Stimulated activated CD4-positive, alpha-beta T cell treated with anti-CD3 and anti-CD28 coated beads, Interleukin-1b, Interleukin-23, amount 100 ng/mL, for 4 hours (primary cell): Measurements from ENCODE around the gene CDKL1.
"Not testable (repeated sequence)": the region's sequence is repeated elsewhere in the genome, so short reads cannot be mapped to it uniquely, and the experiment has no call there.

ENCODE experiments used
- DNase-seq, 2 donors: peaks; one replicate each; pipeline ENCODE4 v3.0.0-alpha.2; 2020; ENCODE audit warnings: low read depth in 2 of 2

The CDKL1 gene

DNA sequence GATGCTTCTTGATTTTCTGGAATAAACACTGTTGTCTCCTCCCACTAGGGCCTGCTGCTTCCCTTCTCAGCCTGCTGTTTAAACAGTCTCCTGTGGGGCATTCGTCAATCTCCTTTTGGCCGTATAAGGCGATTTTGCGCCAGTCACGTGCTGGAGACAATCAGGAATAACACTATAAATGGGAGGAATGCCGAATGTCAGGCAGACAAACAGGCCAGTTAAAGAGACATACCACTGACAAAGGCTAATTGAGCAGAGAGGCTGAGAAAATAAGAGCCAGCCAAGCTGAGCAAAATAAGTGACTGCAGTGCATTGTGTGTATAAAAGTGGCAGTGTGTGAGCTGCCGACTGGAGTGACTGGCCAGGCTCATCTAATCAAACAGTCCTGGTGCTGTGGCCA lies 61.3 kb downstream of the CDKL1 start:
- DNase-seq = no peak

DNA sequence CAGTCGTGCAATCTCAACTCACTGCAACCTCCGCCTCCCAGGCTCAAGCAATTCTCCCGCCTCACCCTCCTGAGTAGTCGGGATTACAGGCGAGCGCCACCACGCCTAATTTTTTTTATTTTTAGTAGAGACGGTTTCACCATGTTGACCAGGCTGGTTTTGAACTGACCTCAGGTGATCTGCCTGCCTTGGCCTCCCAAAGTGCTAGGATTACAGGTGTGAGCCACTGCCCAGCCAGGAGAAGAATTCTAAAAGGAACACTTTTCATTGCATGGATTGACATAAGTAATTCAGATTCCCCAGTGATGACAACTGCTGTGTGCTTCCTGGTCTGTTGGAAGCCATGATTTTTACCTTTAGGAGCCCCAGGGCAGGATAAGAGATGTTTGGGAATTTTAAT lies 62.5 kb downstream of the CDKL1 start:
- no peak for DNase-seq

DNA sequence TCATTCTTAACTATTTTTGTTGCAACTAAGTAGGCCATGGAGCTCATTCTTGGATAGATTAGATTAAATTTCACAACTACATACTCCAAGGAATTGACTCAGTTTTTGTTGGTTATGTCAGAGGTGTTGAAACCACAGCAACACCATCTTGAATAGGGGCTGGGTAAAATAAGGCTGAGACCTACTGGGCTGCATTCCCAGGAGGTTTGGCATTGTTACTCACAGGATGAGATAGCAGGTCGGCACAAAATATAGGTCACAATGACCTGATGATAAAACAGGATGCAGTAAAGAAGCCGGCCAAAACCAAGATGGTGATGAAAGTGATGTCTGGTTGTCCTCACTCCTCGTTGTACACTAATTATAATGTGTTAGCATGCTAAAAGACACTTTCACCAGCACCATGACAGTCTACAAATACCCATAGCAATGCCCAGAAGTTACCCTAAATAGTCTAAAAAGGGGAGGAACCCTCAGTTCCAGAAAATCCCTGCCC lies 63.6 kb downstream of the CDKL1 start:
- DNase-seq = no peak

DNA sequence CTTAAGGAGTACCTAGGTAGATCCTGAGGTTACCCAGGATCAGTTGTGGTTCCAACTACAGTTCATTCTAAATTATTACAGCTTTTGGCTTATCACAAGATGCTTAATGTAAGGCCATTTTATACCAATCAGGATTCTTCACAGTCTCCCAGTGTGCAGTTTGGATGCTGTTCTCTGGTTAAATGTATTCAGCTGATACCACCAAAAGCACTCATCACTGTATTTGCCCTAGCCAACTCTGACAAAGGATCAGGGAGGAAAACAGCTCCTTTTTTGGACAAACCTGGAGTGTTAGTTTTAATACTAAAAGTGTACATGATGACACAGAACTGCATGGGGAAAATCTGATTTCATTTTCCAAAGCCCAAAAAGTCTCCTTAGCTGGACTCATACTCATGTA lies 65.1 kb downstream of the CDKL1 start:
- DNase-seq = no peak

DNA sequence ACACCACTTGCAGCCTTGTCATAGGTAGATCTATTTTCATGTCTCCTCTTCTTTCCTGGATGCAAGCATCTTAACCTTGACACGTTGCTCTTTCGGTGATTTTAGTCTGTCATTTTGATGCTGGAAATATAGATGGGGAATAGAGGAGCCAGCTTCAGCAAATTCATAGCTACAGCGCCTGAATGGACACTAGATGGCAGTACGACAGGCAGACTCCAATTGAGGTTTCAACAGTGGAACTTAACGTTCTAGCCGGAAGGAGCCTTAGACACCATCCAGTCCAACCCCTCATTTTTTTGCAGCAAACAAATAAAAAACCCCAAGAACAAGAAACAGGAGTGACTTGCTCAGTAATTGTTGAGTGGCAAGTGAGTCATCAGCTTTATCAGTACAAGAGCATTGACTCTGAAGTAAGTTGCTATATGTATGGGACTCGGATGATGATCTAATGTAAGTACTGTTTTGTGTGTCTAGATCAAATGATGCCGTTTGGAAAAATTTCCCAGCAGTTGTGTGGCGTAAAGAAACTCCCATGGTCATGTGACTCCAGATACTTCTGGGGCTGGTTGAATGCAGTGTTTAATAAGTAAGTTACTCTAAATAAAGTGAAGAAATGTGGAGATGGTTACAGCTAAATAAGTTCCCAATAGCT lies 75.5 kb downstream of the CDKL1 start:
- DNase-seq = peak in 1 of 2 donors; percentile 67

DNA sequence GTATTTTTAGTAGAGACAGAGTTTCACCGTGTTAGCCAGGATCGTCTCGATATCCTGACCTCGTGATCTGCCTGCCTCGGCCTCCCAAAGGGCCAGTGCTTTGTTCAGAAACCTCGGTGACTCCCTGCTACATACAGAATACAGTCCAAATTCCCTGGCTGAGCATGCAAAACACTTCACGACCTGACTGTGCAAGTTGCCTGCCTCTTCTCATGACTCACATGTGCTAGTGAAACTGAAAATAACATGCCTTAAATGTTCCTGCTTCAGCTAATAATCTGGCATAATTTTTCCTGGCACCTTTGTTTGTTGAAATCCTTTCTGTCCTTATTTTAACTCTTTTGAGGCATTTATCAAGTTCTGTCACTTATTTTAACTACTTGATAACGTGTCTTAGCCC lies 76.4 kb downstream of the CDKL1 start:
- DNase-seq = no peak

DNA sequence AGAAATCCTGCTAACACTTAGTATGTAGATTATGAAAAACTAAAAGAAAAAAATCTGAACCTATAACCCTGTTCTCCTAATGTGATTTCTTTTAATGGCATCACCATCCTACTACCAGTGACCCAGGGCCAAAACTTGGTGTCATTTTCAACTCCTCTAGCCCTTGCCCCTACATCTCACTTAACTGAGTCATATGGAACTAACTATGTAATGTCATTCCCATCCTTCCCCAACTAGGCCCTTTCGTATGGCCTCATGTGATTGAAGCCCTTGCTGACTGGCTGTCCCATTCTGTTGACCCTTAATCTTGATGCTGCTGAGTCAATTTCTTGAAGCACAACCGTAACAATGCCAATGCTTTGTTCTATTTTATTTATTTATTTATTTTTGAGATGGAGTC lies 77.0 kb downstream of the CDKL1 start:
- DNase-seq = no peak

DNA sequence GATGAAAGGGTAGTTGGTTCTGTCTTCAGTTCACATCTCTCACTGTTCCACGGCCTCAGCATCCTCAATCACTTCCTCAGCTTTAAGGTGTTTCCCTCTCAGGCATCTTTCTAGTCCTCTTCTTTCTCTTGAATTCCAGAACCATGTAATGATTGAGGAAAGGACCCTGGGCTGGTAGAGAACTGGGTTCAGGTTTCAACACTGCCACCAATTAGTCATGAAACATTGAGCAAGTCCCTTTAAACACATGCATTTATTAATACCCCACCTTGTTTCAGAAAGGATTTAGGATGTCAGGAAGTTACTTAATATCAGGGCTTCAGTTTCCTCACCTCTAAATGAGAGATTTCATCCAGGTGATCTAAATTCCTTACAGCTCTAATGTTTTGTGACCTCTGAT lies 77.4 kb downstream of the CDKL1 start:
- no peak for DNase-seq

DNA sequence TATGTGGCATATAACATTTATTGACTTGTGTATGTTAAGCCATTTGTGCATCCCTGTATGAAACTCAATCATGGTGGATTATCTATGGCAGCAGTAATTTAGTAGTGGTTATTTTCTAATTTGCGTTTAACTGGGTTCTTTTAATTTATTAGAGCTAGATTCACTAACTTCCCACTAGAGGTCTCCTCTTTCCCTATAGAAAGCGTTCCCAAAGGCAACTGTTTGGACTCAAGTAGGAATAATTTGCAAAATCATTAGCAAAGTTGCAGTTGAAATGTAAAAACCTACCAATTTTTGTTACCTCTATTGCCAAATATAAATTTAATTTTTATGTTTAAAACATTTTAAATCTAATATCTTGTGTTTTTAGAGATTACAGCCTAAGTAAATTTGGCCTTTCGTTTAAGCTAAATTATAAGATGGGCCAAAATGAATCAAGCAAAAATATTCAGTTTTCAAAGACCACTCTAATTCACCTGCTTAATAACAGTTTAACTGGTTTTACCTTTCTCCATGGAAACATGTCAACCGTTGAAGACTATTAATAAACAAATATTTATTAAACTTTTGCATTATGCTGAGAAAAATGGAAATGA lies 78.6 kb downstream of the CDKL1 start:
- no peak for DNase-seq

DNA sequence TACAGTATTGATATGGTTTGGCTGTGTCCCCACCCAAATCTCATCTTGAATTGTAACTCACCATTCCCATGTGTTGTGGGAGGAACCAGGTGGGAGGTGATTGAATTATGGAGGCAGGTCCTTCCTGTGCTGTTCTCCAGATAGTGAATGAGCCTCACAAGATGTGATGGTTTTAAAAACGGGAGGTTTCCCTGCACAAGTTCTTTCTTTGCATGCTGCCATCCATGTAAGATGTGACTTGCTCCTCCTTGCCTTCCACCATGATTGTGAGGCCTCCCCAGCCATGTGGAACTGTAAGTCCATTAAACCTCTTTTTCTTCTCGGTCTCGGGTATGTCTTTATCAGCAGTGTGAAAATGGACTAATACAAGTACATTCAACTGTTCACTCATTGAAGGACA lies 82.6 kb downstream of the CDKL1 start:
- DNase-seq = not testable (repeated sequence)

DNA sequence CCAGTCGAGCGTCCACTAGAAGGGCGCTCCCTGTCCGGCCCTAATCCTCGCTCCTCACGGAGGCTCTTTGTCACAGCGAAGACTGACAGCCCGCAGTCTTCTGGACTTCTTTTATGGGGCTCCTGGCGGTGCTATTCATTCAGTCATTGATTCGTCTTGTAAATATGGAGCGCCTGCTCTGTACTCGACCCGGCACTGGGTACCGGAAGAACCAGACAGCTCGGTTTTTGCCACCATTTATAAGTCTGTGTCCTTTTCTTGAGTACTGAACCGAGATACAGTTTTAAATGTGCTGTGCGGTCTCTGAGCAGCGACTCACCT lies 84.0 kb downstream of the CDKL1 start:
- DNase-seq = no peak

DNA sequence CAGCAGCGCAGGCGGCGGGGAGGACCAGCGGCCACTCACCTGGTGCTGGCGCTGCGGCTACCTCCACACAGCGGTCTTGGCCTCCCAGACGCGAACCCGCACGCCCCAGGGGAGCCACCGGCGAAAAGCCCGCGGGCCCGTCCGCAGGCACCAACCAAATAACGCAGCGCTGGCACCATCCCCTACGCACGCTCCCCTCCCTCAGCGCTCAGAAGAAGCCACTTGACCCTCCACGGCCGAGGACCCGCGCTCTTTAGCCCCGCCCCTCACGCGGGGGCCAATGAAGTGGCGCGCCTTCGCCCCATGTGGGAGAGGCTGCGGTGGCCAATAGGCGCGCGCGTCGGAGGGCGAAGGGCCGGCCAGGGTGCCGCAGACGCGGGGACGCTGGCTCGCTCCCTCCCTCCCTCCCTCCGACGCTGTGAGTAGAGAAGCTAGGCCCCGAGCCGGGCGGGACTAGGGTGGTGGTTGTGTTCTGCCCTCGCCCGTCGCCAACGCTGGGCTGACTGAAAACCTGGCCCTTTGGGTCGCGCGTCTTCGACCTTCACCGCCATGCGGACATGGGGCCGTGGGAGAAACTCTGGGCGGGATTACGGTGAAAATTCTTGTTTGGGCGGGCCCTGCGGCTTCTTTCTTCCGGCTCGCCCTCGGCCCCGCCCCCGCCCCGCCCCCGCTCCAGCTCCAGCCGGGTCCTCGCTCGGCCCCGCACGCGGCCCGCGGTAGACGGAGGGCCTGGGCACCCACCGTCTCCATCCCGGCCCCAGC lies 84.5 kb downstream of the CDKL1 start, which contains the start of the genes DMAC2L and L2HGDH:
Gene DMAC2L (plus strand): TSS at position 353 of the 762 bp plus-strand sequence. CDS start 9,164 bp downstream, outside the sequence.
Gene L2HGDH (minus strand): TSS at position 258 of the 762 bp plus-strand sequence. CDS start 79 bp downstream, at position 179.
- DNase-seq = peak; percentile 80 to 89

DNA sequence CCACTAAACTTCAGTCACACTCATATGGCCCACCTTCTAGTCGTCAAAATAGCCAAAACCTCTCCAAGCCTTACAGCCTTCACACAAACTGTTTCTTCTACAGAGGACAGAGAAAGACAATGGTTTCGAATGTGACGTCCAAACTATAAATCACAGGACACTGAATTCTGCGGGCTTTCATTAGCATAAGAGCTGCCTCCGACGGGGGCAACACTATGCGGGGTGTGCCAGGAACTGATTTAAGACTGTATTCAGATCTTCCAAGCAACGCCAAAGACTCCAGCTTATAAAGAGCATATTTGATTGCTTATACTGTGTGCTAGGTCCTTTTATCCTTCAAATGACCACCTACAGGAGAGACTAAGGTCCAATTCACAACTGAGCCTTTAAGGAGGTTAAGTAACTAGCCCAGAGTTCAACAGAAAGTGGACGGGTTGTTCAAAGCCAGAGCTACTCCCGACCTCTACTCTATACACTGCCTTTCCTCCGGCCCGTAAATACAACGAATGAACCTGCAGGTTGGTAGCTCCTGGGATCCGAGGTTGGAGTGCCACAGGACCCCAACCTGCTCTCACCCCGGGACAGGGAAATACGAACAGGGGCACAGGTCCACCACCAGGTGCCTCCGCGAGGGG lies 85.2 kb downstream of the CDKL1 start:
- DNase-seq = no peak

DNA sequence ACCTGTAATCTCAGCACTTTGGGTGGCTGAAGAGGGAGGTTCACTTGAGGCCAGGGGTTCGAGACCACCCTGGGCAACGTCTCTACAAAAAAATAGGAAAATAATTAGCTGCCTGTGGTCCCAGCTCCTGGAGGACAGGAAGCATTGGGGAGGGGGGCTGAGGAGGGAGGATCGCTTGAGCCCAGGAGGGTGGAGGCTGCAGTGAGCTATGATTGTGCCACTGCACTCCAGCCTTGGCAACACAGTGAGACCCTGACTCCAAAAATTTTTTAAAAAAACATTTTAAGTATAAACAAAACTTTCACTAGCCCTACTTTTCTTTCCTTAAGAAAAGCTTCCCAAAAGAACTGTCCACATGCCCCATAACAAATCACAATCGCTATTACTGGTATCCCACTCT lies 86.2 kb downstream of the CDKL1 start:
- DNase-seq = no peak

DNA sequence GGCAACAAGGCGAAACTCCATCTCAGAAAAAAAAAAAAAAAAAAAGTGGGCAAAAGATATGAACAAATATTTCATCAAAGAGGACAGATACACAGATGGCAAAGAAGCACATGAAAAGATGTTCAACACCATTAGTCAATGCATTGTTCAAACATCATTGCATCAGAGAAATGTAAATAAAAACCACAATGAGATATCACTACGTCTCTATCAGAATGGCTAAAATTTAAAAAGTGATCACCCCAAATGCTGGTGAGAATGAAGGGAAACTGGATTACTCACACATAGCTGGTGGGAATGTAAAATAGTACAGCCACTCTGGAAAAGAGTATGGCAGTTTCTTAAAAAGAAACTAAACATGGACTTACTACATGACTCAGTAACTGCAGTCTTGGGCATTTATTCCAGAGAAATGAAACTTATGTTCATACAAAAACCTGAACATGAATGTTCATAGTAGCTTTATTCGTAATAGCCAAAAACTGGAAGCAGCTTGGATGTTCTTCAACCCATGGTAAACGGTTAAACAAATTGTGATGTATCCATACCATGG lies 88.2 kb downstream of the CDKL1 start:
- DNase-seq = no peak

DNA sequence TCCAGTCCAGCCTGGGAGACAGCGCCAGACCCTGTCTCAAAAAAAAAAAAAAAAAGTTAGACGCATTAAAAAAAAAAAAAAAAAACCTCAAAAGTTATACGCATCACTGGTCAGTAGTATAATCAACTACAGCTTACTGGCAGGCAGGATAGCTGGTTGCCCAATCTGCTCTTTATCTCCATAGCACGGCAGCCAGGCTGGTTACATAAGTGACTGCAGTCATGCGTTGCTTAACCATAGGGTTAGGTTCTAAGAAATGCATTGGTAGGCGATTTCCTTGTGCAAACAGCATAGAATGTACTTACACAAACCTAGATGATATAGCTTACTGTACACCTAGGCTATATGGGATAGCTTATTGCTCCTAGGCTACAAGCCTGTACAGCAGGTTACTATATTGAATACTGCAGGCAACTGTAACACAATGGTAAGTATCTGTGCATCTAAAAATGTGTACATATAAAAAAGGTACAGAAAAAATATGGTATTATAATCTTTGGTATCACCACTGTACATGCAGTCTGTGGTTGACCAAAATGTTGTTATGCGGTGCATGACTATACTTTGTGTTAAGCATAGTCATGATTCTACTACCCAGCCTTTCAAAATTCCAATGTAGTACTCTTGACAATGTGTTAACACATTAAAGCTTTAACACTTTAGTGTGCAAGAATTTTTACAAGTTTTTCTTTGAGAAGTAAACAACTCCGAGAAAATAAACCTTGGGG lies 92.8 kb downstream of the CDKL1 start:
- DNase-seq = no peak

DNA sequence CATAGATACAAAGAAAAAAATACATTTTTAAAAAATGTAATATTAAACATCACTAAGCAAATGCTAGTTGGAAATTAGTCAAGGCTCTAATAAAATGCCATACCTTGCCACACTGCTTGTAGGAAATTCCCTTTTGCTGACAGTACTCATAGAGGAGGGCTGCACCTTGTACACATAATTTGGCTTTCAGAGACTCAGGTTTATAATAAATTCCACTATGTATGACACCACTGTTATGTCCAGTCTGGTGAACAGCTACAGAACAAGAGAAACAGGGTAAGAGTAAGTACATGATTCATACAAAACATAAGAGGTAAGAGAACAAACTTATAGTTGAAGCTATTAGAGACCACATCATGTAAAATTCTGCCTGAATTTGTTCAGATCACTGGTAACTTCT lies 94.8 kb downstream of the CDKL1 start:
- no peak for DNase-seq

DNA sequence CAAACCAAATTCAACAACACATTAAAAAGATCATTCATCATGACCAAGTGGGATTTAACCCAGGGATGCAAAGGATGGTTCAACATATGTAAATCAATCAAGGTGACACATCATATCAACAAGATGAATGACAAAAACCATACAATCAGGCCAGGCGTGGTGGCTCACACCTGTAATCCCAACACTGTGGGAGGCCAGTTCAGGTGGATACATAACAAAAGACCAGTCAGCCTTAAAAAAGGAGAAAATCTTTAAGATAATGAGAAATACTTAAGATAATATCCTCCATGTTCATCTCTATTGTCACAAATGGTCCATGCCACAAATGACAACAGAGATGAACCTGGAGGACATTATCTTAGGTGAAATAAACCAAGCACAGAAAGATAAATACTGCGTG lies 97.1 kb downstream of the CDKL1 start:
- DNase-seq = no peak

DNA sequence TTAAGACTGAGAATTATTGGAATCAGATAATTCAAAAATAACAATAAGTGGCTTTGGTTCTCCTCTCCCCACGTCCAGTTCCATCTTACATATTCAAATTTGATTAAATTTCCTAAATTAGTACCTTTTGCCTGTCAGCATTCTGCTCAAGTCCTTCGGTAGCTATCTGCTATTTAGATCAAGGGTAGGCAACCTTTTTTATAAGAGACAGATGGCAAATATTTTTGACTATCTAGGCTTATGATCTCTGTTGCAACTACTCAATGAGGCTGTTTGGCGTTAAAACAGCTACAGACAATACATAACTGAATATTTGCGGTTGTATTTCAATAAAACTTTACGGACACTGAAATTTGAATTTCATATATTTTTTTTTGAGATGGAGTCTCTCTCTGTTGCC lies 106.4 kb downstream of the CDKL1 start:
- no peak for DNase-seq

DNA sequence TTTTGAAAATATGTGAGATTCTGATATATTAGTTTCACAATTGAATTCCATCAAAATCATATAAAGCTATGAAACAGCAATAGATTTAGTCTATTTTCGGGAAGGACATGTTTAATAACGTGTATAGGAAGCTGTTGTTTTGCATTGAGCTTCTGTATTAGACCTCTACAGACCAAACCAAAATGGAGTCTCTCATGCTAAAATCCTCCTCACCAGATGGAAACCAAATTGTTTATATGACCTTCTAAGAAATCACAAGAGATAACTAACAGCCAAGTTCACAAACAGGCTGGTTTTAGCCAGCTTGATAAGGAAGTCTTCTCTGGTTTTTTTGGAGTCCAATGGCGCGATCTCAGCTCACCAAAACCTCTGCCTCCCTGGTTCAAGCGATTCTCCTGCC lies 108.5 kb downstream of the CDKL1 start:
- DNase-seq = no peak

DNA sequence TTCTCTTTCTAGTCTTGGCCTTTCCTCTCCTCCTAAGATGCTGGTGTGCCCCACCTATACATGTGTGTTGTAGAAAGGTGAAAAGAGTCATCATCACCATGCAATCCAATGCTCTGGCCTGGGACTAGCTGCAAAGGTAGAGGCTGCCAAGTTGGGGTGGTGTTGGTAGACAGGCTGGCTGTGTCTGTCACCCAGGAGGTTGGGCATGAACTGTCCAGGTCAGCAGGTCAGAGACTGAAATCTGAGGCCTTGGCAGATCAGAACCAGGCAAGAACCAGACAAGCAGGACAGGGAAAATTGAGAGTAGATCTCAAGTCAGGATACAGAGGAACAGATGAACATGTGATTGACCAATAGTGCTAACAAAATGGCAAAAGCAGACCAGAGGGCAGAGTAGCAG lies 110.8 kb downstream of the CDKL1 start:
- DNase-seq = no peak
